HG03196 (cell line): ENCODE results near the gene RASD2.

Experiments used
- ATAC-seq: cut with Tn5 transposase; IDR thresholded peaks from one replicate; pipeline ENCODE4 v1.9.1; 2021; ENCODE audit not compliant: unreplicated experiment

Gene RASD2

DNA sequence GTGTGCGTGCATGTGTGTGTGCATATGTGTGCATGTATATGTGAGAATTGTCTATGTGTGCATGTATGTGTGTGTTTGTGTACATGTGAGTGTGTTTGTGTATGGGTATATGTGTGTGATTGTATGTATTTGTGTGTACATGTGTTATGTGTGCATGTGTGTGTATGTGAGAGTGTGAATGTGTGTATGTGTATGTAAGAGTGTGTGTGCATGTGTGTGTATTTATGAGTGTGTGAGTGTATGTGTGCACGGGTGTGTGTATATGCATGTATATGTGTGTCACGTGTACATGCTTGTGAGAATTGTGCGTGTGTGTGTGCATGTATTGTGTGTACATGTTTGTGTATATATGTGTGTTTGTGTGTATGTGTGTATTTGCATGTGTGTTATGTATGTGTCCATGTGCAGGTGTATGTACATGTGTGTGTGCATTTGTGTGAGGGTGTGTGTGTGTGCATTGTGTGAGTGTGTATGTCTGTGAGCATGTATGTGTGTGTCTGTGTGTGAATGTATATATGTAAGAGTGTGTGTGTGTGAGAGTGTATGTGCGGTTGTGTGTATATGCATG is 60.5 kb downstream of the RASD2 start:
- ATAC-seq, result no peak

DNA sequence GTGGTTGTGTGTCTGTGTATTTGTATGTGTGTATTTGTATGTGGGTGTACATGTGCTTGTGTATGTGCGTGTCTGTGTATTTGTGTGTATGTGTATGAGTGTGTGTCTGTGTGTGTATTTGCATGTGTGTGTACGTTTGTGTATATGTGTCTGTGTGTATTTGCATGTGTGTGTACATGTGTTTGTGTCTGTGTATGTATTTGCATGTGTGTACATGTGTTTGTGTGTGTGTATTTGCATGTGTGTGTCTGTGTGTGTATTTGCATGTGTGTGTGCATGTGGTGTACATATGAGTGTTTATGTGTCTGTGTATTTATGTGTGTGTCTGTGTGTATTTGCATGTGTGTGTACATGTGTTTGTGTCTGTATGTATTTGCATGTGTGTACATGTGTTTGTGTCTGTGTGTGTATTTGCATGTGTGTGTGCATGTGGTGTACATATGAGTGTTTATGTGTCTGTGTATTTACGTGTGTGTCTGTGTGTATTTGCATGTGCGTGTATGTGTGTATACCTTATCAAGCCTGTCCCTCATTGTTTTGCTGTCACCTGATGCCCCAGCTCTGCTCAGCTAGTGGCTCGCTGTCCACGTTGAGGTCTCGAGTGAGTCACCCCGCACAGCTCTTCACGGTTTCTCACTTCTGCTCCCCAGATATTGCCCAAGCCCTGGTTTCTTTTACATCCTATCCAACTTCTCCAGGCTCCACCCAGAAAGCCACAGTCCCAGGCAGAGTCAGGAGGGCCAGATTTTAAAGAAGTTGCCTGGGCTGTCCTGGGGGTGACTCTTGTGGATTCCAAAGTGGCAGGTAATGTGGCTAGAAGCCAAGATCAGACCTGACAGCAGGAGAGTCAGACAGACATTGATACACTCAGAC is 61.3 kb downstream of the RASD2 start:
- ATAC-seq, result no peak
